ENCODE results near the gene TMEM132D.

TMEM132D gene

DNA sequence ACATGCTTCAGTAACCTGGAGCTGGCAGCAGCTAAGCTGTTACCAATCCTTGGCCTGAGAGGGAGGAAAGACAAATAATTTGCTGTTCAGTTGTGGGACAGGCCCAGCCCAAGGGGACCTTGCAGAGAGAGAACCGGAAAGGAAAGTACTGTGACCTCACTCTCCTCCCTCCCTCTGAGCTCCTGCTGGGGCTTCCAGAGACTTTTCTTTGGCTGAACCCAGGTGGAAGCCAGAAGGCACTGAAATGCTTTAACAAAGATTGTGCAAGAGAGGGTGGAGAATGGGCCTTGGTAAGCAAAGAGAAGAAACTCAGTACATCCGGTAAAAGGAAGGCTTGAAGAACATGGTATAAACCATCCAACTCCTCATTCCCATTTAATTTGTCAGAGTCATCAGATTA lies 593.5 kb downstream of the TMEM132D start:
- no peak for DNase-seq

GRCh38 chr12:129305851-129306250 lies 598.0 kb downstream of the TMEM132D start:
- DNase-seq = no peak

GRCh38 chr12:129304529-129304928 lies 599.3 kb downstream of the TMEM132D start:
- no peak for DNase-seq

DNA sequence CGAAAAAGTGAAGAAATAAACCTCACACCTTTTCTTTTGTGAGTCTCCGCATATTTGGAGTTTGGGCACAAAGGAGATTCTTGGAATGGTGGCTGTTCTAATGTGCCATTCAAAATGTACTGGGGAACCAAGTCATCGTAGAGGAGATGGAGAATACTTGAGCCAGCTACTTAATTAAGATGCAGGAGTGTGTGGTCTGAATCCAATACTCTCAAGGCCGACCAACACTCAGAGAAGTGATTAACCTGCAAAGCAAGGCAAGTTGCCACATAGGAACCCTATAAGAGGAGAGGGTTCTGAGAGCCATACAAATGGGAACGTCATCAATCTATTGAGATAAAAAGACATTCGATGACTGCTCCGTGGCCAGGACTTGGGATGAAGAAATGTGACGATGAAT lies 603.8 kb downstream of the TMEM132D start:
- no peak for DNase-seq

- DNase-seq = no peak
These were observed 604.9 kb downstream of the TMEM132D start for GRCh38 chr12:129298921-129299320.

DNA sequence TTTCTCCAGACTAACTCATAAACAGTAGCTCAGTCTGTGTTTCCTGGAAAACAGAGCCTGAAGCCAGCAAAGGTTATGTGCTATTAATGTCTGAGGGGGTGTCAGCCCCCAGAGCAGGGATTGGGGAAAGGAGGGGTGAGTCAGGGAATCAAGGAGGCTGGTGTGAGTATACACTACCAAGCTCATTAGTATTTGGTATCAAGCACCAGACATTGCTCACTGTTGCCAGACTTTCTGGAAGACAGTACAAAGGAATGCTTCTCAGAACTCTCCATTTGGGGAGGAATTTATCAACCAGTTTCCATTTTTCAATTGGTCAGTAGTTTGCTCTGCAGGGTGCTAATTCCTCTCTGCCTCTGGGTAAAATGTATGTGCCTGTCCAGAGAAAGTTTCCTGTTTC lies 607.2 kb downstream of the TMEM132D start:
- DNase-seq = no peak

- no peak for DNase-seq
These were observed 609.0 kb downstream of the TMEM132D start for GRCh38 chr12:129294868-129295267.

DNA sequence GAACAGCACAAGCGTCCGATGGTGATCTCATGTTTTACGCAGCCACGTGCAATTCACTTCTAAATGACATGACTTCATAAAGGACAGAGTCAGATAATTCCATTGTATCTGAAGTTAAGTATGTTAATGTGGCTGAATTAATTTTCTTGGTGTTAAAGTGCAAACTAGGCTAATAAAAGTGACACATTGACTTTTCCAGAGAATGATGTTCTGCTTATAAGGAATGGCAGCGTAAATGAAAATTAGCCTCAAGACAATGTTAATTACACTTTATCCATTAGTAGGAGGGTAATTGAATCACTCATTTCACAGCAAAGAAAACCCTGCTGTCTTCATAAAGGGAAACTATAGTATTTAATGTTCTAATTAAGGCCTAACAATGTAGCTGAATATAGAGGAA lies 624.1 kb downstream of the TMEM132D start:
- DNase-seq = no peak

DNA sequence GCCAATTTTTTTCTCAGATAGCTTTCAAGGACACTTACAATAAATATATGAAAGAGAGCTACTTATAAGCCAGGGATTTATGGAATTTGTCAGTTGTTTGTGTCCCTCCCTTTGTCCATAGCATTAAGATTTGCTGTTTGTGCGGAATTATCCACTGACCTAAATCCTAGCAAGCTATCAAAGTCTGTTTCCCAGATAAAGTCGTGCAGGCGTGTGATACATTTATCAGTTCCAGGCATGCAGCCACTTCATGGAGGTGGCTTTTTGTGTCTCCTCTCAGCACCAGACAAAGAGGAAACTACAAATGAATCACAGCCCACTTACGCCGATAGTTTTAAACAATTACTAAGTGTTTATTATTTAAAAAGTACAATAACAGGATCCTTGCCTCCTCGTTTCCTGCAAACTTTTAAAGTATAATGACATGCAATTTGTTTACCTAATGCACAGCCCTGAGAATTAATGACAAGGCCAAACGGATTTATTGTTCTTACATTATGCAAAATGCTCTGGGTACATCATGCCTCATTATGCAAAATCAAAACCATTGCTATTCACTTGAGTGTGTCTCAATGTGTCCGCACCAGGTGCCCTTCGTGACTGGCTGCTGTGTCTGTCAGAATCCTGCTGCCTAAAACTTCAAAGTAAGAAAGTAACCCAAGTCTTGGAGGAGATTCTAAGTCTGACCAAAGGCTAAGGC lies 627.3 kb downstream of the TMEM132D start:
- no peak for DNase-seq

DNA sequence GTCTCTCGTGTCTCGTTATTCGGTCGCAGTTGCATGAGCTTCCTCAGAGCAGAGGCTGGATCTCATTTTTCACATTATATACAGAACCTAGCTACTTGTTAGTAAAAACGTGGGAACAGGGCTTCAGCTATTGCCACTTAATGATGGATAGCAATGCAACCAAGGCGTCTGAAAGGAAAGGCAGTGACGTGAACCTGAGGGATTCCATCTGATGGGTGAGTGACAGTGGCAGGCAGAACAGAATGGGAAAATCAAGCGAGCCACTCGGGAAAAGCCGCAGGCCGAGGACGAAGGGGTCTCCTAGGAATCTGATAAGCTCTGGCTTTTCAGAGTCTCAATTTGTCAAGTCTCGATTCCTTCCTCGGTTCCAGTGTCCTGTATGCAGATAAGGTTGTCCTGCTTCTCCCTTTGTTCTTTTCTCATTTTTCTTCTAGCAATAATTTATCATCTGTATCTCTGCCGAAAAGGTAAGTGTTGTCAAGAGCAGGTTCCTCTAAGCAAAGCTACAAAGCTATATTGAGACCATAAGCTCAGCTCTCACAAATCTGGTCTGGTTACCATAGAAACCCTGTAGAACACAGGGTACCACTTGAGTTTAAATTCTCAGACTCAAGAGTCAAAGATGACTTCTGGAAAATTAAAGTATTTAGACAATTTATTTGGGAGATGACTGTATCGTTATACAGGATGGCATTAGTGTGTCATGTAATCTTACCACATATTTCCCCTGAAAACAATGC lies 633.9 kb downstream of the TMEM132D start:
- DNase-seq = no peak

DNA sequence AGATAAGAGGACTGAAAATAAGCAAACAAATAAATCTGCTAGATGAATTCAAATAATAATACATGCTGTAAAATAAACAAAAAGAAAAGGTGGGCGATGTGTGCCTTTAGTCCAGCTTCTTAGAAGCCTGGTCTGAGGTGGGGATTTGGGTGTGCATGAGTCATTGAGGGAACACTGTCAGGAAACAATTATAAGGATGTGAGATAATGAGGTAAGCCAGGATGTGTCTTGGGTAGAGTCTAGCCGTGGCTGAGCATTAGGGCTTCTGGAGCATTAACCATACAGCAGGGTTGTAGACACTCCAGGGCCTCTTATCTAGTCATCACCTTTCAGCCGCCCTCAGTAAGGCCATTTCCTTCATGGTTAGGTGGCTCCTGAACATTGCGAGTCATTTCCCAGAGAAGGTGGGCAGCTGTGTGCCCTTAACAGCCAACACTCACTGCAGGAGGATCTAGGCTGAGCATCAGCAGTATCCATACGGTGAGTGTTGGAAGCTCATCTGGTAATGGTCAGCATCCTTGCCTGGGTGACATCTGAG lies 645.0 kb downstream of the TMEM132D start:
- no peak for DNase-seq

DNA sequence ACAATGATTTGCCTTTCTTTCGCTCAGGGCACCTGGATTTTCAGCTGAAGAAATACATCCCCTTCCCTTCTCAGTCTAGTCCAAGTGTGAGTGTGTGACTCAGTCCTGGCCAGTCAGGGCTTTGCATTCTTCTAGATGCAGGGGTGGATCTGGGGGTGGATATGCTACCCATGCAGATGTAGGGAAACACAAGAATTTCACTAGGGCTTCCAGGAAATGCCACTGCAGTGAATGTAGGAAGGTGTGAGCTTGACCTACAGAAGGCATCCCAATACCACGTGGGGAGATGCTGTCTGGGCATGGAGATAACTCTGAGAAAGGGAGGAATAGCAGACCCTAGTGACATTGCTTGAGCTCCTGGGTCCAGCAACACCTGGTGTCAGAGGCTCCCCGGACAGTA lies 646.3 kb downstream of the TMEM132D start:
- DNase-seq = no peak

GRCh38 chr12:129246630-129247029 lies 657.2 kb downstream of the TMEM132D start:
- no peak for DNase-seq

DNA sequence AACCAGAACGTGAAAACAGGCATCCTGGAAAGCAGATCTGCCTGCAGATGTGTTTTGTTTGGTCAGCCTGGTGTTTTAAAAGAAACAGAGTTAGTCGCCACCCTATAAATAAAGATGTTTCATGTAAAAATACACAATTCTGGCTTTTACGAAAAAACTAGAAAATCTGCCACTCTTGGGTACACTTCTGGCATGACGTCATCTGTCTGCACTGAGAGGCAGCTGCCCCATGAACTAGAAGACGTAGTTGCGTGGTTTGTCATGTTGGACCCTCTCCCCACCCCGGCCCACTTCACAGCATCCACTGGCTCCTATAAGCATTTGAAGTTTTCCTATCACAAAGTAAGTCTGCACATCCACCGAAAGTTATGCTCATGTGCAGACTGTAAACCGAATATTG lies 658.1 kb downstream of the TMEM132D start:
- no peak for DNase-seq

DNA sequence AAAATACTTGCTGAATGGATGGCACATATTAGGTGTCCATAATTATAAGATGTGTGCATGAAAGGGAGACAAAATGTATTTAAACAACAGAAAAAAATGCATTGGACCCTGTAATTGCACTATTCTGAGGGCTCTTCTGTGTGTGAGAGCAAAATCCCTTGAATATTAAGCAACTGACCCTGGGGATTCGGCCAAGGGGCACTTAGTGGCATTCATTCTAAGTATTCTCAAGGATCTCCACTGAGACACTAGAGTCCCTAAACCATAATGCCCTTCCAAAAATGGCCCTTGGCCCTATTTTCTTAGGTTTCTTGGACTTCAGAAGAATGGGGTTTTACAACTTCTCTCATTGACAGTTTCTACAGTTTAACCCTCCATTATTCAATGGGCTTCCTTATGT lies 662.0 kb downstream of the TMEM132D start:
- DNase-seq = no peak

DNA sequence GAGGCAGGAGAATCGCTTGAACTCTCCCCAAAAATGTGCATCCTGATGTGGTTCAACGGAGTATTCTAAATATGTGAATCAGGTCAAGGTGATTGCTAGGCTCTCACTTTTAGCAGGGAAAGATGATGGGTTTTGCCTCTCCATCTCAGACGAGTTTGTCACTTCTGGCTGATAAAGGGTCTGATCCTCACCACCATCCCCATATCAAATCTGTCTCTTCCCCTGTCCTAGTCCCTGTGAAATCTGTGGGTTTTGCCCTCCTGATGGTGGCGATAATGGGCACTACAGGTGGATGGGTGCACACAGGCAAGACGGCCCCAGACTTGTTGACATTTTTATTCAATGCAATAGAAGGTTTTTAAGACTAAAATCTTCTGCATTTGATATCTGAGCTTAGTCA lies 665.9 kb downstream of the TMEM132D start:
- no peak for DNase-seq

DNA sequence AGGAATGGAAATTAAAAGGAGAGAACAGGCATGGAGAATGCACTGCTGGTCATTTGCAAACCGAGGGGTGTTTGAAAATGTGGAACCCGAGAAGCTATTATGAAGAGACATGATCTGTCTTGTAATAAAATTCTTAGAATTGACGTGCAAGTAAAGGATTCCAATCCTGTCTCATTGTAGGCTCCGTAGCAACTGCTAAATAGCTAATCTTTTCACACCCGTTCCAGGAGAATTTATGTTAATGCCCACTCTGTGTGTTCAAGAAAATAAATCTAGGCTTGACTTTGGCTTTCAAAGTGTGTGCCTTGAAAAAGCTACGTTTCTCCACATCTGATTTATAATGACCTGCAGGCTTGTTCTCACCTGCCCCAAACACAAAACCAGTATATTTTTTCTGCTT lies 669.6 kb downstream of the TMEM132D start:
- DNase-seq = no peak

GRCh38 chr12:129231491-129231890 lies 672.3 kb downstream of the TMEM132D start:
- no peak for DNase-seq

GRCh38 chr12:129230995-129231394 lies 672.8 kb downstream of the TMEM132D start:
- DNase-seq = no peak

DNA sequence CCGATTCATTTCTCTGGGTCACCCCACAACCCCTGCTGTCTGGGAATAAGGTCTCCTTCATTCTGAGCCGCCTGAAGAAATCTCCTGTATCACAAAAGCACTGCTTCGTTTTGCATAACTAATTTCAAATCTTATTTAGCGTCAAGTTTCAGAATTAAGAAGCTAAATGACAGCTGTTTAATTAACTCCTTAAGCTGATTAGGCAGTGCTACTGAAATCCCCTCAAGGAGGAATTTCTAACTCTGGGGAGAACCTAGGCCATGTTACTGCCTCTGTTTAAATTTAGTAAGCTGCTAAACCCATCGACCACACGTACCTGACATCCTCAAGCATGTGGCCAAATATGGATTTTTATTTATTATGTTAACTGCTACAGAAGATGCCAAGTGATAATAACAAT lies 677.0 kb downstream of the TMEM132D start:
- DNase-seq = no peak

- DNase-seq = no peak
These were observed 677.8 kb downstream of the TMEM132D start for GRCh38 chr12:129226005-129226404.

- no peak for DNase-seq
These were observed 688.3 kb downstream of the TMEM132D start for GRCh38 chr12:129215556-129215955.

DNA sequence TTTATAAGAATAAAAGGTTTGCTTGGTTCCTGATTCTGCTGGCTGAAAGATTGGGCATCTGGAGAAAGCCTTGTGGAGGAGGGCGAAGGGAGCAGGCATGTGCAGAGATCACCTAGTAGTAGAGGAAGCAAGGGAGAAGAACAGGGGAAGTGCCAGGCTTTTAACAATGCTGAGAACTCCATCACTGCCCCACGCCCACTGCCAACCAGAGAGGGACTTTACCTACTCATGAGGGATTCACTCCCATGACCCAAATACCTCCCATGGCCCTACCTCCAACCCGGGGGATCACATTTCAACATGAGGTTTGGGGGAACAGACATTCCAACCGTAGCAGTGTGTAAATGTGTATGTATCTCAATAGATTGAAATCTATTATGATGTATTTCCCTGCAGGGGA lies 690.3 kb downstream of the TMEM132D start:
- no peak for DNase-seq

DNA sequence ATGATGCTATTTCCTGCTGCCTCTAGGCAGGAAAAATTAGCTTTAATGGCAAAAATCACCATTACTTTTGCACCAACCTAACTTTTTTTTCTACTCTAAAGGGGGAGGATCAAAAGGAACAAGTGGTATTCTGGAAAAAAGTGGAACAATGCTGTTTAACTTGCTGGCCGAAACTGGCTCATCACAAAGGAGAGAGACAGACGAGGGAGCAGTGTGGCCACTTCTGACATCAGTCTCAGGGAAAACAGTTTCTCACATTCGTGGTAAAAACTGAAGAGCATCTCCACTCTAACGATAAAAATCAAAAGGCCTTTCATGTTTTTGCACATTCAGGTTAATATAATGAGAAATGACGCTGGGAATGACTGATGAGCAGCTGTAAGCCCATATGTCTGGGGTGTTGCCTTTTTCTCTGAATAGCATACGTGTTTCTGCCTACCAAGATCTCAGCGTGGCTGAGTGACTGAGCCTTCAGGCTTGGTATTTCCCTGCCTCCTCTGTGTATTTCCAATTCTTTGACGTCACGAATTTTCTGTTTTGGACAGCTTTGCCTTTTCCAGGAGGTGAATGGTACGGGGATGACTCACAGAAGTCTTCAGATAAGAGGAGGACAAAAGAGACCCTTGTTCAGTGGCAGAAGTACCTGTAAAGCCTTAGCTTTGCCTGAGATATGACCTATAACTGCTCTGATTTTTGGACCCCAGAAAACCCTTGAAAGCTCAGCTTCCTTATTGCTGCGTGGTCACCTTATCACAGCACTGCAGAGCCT lies 691.8 kb downstream of the TMEM132D start:
- DNase-seq = no peak

Measured in SHP77 treated with DMSO at 0.1 percent for 48 hours (cell line).